ENCODE measurements around the gene SEMA3G.

The SEMA3G gene

GRCh38 chr3:52401551-52401950 lies 43.4 kb downstream of the SEMA3G start:
- H3K4me3 ChIP-seq (ENCODE audit: low read depth, low read length) = no peak overlapping the region
- no peak for TF ChIP-seq CTCF (IDR thresholded peaks at IDR 0.05; ENCODE audit: borderline replicate concordance, insufficient read depth, low read depth, low read length)

- no peak for TF ChIP-seq CTCF (IDR thresholded peaks at IDR 0.05; ENCODE audit: borderline replicate concordance, insufficient read depth, low read depth, low read length)
- H3K4me3 ChIP-seq (ENCODE audit: low read depth, low read length) = no peak overlapping the region
These were observed 43.9 kb downstream of the SEMA3G start for GRCh38 chr3:52401021-52401420.

GRCh38 chr3:52400275-52400793 lies 44.6 kb downstream of the SEMA3G start:
- no peak for TF ChIP-seq CTCF (IDR thresholded peaks at IDR 0.05; ENCODE audit: borderline replicate concordance, insufficient read depth, low read depth, low read length)
- H3K4me3 ChIP-seq (ENCODE audit: low read depth, low read length) = no peak overlapping the region

GRCh38 chr3:52399593-52399992 lies 45.3 kb downstream of the SEMA3G start:
- no peak overlapping the region for H3K4me3 ChIP-seq (ENCODE audit: low read depth, low read length)
- TF ChIP-seq CTCF (IDR thresholded peaks at IDR 0.05; ENCODE audit: borderline replicate concordance, insufficient read depth, low read depth, low read length) = no peak

- no peak for TF ChIP-seq CTCF (IDR thresholded peaks at IDR 0.05; ENCODE audit: borderline replicate concordance, insufficient read depth, low read depth, low read length)
- H3K4me3 ChIP-seq (ENCODE audit: low read depth, low read length) = no peak overlapping the region
These were observed 45.8 kb downstream of the SEMA3G start for GRCh38 chr3:52399131-52399530.

- no peak overlapping the region for H3K4me3 ChIP-seq (ENCODE audit: low read depth, low read length)
- TF ChIP-seq CTCF (IDR thresholded peaks at IDR 0.05; ENCODE audit: borderline replicate concordance, insufficient read depth, low read depth, low read length) = no peak
These were observed 46.2 kb downstream of the SEMA3G start for GRCh38 chr3:52398670-52399081.

GRCh38 chr3:52397676-52398399 lies 47.1 kb downstream of the SEMA3G start:
- no peak for TF ChIP-seq CTCF (IDR thresholded peaks at IDR 0.05; ENCODE audit: borderline replicate concordance, insufficient read depth, low read depth, low read length)
- no peak overlapping the region for H3K4me3 ChIP-seq (ENCODE audit: low read depth, low read length)

Measured in GM12875 (cell line).